Measurements from ENCODE around the gene DYNC1I1.
"Not testable (repeated sequence)": the region's sequence is repeated elsewhere in the genome, so short reads cannot be mapped to it uniquely, and the experiment has no call there.

The DYNC1I1 gene

DNA sequence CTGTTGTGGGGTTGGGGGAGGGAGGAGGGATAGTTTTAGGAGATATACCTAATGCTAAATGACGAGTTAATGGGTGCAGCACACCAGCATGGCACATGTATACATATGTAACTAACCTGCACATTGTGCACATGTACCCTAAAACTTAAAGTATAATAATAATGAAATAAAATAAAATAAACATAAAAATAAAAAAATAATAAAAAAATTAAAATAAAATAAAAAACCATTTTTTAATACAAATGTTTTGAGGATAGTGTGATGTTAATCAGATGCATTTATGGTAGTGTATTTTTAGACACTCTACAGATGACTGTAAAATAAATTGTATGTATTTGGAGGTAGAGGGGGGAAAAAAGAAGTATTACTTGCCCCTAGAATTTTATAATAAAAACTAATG, 172.5 kb downstream of the DYNC1I1 start:
- H3K27me3 ChIP-seq (ENCODE audit: low read depth, low read length); H3K4me1 ChIP-seq (ENCODE audit: control insufficient read depth in 1 of 2, insufficient read depth in 2 of 2, low read length in 2 of 2); H3K36me3 ChIP-seq (ENCODE audit: control insufficient read depth in 1 of 2, insufficient read depth in 2 of 2, low read length in 2 of 2); H3K27ac ChIP-seq (ENCODE audit: low read length); H3K4me3 ChIP-seq (ENCODE audit: low read depth in 1 of 2, low read length in 2 of 2); H3K9me3 ChIP-seq (ENCODE audit: control insufficient read depth in 1 of 2, low read length in 2 of 2): not testable (repeated sequence)

DNA sequence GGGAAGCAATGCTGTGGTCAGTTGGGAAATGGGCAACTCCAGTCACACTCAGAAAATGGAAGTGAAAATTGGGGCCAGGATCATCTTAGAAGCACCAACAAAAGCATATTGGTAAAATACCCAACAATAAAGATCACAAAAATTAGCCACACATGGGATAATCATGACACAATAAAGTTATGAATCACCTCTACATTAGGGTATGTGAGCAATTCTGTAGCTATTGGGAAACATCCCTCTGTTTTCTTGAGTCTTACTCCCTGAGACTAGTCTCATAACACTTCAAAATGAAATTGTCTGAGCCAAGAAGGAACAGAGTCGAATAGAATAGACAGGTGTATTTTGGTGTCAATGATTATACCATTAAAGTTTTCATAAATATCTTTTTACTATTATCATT, 178.3 kb downstream of the DYNC1I1 start:
- no peaks in the 10 kb centered on the region for H3K4me1 ChIP-seq (ENCODE audit: control insufficient read depth in 1 of 2, insufficient read depth in 2 of 2, low read length in 2 of 2)
- H3K27me3 ChIP-seq (ENCODE audit: low read depth, low read length): no peaks in the 10 kb centered on the region
- no peak overlapping the region for H3K27ac ChIP-seq (ENCODE audit: low read length)
- H3K36me3 ChIP-seq (ENCODE audit: control insufficient read depth in 1 of 2, insufficient read depth in 2 of 2, low read length in 2 of 2): no peaks in the 10 kb centered on the region
- no peak overlapping the region for H3K4me3 ChIP-seq (ENCODE audit: low read depth in 1 of 2, low read length in 2 of 2)
- no peaks in the 10 kb centered on the region for H3K9me3 ChIP-seq (ENCODE audit: control insufficient read depth in 1 of 2, low read length in 2 of 2)

DNA sequence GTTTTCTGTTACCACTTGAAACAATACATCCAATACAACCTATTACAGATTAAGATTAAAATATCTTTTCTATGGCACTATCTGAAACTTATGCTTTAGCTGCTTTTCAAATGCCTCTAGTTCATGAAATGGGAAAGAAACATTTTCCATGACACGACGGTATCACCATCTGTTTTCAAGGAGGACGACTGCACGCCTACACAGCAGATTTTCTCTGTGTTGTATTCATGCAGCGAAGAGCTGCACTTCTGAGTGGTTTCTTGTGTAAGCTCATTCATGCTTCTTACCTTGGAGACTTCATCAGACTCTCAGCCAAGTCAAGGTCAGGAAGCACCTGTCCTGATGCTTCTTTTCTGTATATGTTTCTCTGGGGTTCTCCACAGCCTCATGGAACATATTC, 179.2 kb downstream of the DYNC1I1 start:
- Histone ChIP-seq H3K4me3 (ENCODE audit: low read depth in 1 of 2, low read length in 2 of 2) (no peak overlapping the region), H3K36me3 (ENCODE audit: control insufficient read depth in 1 of 2, insufficient read depth in 2 of 2, low read length in 2 of 2) (no peaks in the 10 kb centered on the region), H3K4me1 (ENCODE audit: control insufficient read depth in 1 of 2, insufficient read depth in 2 of 2, low read length in 2 of 2) (no peaks in the 10 kb centered on the region), H3K27me3 (ENCODE audit: low read depth, low read length) (no peaks in the 10 kb centered on the region), H3K27ac (ENCODE audit: low read length) (no peak overlapping the region), H3K9me3 (ENCODE audit: control insufficient read depth in 1 of 2, low read length in 2 of 2) (no peaks in the 10 kb centered on the region)

DNA sequence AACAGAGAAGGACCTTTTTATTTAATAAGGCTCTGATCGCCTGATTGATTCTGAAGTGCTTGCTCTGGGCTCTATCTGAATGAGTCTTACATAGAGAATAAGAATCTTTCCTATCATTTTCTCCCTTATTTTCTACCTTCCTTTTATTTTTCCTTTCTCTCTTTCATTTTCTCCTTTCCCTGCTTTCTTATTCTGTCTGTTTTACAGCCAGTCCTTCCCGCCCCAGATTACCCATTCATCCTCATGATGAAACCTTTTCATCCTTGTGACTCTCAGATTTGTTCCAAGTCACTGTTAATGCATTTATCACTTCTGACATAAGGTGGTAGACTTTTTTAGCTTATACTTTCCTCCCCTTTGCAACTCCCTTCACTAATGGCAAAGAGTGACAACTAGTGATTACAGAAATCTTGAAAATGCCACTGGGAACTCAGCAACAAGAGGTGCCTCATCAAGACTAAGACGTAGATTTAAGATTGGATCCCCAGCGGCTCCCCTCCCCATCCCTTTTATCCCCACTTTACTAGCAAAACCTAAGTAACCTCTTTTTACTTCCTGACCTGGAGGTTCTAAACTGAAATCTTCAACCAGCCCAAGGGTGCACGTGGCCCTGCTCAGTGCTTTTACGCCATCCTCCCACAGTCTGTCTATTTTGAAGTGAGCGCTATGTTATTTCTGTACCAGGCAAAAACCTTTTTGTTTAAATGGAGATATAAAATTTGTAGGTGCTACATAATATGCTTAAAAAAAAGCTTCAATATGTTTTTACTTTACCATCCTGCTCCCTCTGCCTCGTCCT, 179.8 kb downstream of the DYNC1I1 start:
- Histone ChIP-seq H3K27ac (ENCODE audit: low read length) (no peak overlapping the region), H3K36me3 (ENCODE audit: control insufficient read depth in 1 of 2, insufficient read depth in 2 of 2, low read length in 2 of 2) (no peaks in the 10 kb centered on the region), H3K4me3 (ENCODE audit: low read depth in 1 of 2, low read length in 2 of 2) (no peak overlapping the region), H3K9me3 (ENCODE audit: control insufficient read depth in 1 of 2, low read length in 2 of 2) (no peaks in the 10 kb centered on the region), H3K4me1 (ENCODE audit: control insufficient read depth in 1 of 2, insufficient read depth in 2 of 2, low read length in 2 of 2) (no peaks in the 10 kb centered on the region), H3K27me3 (ENCODE audit: low read depth, low read length) (no peaks in the 10 kb centered on the region)

GRCh38 chr7:95952851-95953250, 180.5 kb downstream of the DYNC1I1 start:
- H3K4me3 ChIP-seq (ENCODE audit: low read depth in 1 of 2, low read length in 2 of 2): no peak overlapping the region
- H3K9me3 ChIP-seq (ENCODE audit: control insufficient read depth in 1 of 2, low read length in 2 of 2): no peaks in the 10 kb centered on the region
- no peak overlapping the region for H3K27ac ChIP-seq (ENCODE audit: low read length)
- H3K27me3 ChIP-seq (ENCODE audit: low read depth, low read length): no peaks in the 10 kb centered on the region
- H3K36me3 ChIP-seq (ENCODE audit: control insufficient read depth in 1 of 2, insufficient read depth in 2 of 2, low read length in 2 of 2): no peaks in the 10 kb centered on the region
- no peaks in the 10 kb centered on the region for H3K4me1 ChIP-seq (ENCODE audit: control insufficient read depth in 1 of 2, insufficient read depth in 2 of 2, low read length in 2 of 2)

- H3K27ac ChIP-seq (ENCODE audit: low read length): no peak overlapping the region
- no peak overlapping the region for H3K4me3 ChIP-seq (ENCODE audit: low read depth in 1 of 2, low read length in 2 of 2)
- no peaks in the 10 kb centered on the region for H3K9me3 ChIP-seq (ENCODE audit: control insufficient read depth in 1 of 2, low read length in 2 of 2)
- no peaks in the 10 kb centered on the region for H3K36me3 ChIP-seq (ENCODE audit: control insufficient read depth in 1 of 2, insufficient read depth in 2 of 2, low read length in 2 of 2)
- no peaks in the 10 kb centered on the region for H3K4me1 ChIP-seq (ENCODE audit: control insufficient read depth in 1 of 2, insufficient read depth in 2 of 2, low read length in 2 of 2)
- no peaks in the 10 kb centered on the region for H3K27me3 ChIP-seq (ENCODE audit: low read depth, low read length)
Observed at GRCh38 chr7:95955748-95956147, 183.4 kb downstream of the DYNC1I1 start.

GRCh38 chr7:95957510-95957909, 185.2 kb downstream of the DYNC1I1 start:
- Histone ChIP-seq H3K4me3 (ENCODE audit: low read depth in 1 of 2, low read length in 2 of 2) (no peak overlapping the region), H3K9me3 (ENCODE audit: control insufficient read depth in 1 of 2, low read length in 2 of 2) (no peaks in the 10 kb centered on the region), H3K27me3 (ENCODE audit: low read depth, low read length) (no peaks in the 10 kb centered on the region), H3K27ac (ENCODE audit: low read length) (no peak overlapping the region), H3K36me3 (ENCODE audit: control insufficient read depth in 1 of 2, insufficient read depth in 2 of 2, low read length in 2 of 2) (no peaks in the 10 kb centered on the region), H3K4me1 (ENCODE audit: control insufficient read depth in 1 of 2, insufficient read depth in 2 of 2, low read length in 2 of 2) (no peaks in the 10 kb centered on the region)

DNA sequence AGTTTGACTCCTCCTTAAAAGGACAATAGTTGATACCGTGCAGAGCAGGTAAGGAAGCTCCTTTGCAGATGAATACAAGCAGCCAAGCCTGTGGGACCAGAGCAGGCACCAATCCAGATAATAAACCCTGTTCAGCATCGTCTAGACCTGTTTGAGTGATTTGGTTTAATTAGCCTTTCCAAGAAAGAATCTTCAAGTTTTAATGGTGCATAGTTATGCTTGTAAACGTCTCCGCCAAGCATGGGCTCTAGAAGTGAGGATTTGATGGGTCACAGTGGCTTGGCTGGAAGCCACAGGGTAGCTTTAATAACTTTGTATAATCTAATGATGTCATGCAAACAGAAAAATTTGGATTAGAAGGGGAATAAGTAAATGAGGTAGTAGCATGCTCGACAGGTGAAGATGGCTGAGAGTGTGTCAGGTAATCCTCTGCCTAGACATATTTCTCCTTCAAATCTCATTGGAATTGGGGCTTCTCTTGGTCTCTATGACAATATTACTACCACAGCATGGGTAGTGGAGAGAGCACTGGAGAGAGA, 188.4 kb downstream of the DYNC1I1 start:
- Histone ChIP-seq H3K36me3 (ENCODE audit: control insufficient read depth in 1 of 2, insufficient read depth in 2 of 2, low read length in 2 of 2) (peaks cover 0 to 5% of the 10 kb centered on the region in 2 donors), H3K9me3 (ENCODE audit: control insufficient read depth in 1 of 2, low read length in 2 of 2) (peaks cover 0 to 4% of the 10 kb centered on the region in 2 donors), H3K4me3 (ENCODE audit: low read depth in 1 of 2, low read length in 2 of 2) (no peak overlapping the region), H3K27ac (ENCODE audit: low read length) (no peak overlapping the region), H3K4me1 (ENCODE audit: control insufficient read depth in 1 of 2, insufficient read depth in 2 of 2, low read length in 2 of 2) (no peaks in the 10 kb centered on the region), H3K27me3 (ENCODE audit: low read depth, low read length) (no peaks in the 10 kb centered on the region)

DNA sequence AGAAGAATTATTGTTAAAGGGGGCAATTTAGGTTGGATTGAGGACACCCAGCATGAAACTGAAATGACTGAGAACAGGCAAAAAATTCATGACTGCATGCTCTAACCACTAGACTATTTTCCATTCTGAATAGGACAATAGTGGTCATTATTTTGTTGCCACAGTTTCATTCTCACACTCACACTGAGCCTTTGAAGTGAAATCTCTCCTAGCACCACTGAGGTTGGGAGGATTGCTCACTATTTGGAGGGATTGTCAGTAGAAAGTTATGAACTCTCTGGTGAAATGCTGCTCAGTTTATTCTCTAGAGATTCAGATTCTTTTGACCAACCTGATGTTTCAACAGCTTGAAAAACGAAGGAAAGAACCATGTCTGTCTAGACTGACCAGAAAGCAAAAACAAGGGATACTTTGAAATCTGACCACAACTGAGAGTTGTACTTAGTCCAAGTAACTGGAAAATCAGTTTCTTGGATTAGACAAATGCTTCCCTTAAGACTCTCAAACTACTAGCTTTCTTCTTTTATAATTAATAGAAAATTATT, 191.2 kb downstream of the DYNC1I1 start:
- no peak overlapping the region for H3K4me3 ChIP-seq (ENCODE audit: low read depth in 1 of 2, low read length in 2 of 2)

DNA sequence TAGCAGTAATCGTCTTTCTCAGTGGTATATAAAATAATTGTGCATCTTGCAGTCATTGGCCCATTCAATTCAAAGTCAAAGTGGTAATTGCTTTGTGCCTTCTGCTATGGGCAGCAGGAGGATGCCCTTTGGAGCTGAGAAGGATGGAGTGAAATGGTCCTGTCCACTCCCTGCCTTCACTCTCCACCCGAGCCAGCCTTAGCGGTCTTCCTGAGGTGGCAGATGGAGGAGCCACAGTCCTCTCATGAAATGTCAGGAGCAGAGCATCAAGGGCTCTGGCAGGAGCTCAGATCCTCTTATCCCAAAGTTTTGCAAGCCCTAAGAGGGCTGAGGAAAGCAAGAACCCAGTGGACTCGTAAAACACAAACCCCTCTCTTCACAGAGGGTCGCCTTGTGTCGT, 199.4 kb downstream of the DYNC1I1 start:
- Histone ChIP-seq H3K9me3 (ENCODE audit: control insufficient read depth in 1 of 2, low read length in 2 of 2) (no peaks in the 10 kb centered on the region), H3K27me3 (ENCODE audit: low read depth, low read length) (no peaks in the 10 kb centered on the region), H3K36me3 (ENCODE audit: control insufficient read depth in 1 of 2, insufficient read depth in 2 of 2, low read length in 2 of 2) (no peaks in the 10 kb centered on the region), H3K4me3 (ENCODE audit: low read depth in 1 of 2, low read length in 2 of 2) (no peak overlapping the region), H3K4me1 (ENCODE audit: control insufficient read depth in 1 of 2, insufficient read depth in 2 of 2, low read length in 2 of 2) (no peaks in the 10 kb centered on the region), H3K27ac (ENCODE audit: low read length) (no peak overlapping the region)

More for the DNA sequence above, 191.2 kb downstream of the DYNC1I1 start:
- no peak overlapping the region for H3K27ac ChIP-seq (ENCODE audit: low read length)
- H3K27me3 ChIP-seq (ENCODE audit: low read depth, low read length): no peaks in the 10 kb centered on the region
- peaks cover 0 to 5% of the 10 kb centered on the region in 2 donors for H3K36me3 ChIP-seq (ENCODE audit: control insufficient read depth in 1 of 2, insufficient read depth in 2 of 2, low read length in 2 of 2)
- H3K9me3 ChIP-seq (ENCODE audit: control insufficient read depth in 1 of 2, low read length in 2 of 2): peaks cover 0 to 4% of the 10 kb centered on the region in 2 donors
- no peaks in the 10 kb centered on the region for H3K4me1 ChIP-seq (ENCODE audit: control insufficient read depth in 1 of 2, insufficient read depth in 2 of 2, low read length in 2 of 2)

GRCh38 chr7:95972523-95972922, 200.2 kb downstream of the DYNC1I1 start:
- H3K9me3 ChIP-seq (ENCODE audit: control insufficient read depth in 1 of 2, low read length in 2 of 2): no peaks in the 10 kb centered on the region
- H3K4me1 ChIP-seq (ENCODE audit: control insufficient read depth in 1 of 2, insufficient read depth in 2 of 2, low read length in 2 of 2): no peaks in the 10 kb centered on the region
- H3K27ac ChIP-seq (ENCODE audit: low read length): no peak overlapping the region
- H3K36me3 ChIP-seq (ENCODE audit: control insufficient read depth in 1 of 2, insufficient read depth in 2 of 2, low read length in 2 of 2): no peaks in the 10 kb centered on the region
- no peaks in the 10 kb centered on the region for H3K27me3 ChIP-seq (ENCODE audit: low read depth, low read length)
- H3K4me3 ChIP-seq (ENCODE audit: low read depth in 1 of 2, low read length in 2 of 2): no peak overlapping the region

Data from muscle layer of duodenum (tissue), 2 donors.